Heart left ventricle (tissue), 13 donors: ENCODE results near the gene ABCB1.

Experiments used
- POLR2A ChIP-seq, 2 donors: fragments of 450-650 bp; IDR thresholded peaks; one replicate each; pipeline ENCODE4 v1.6.1; 2017; ENCODE audit warnings: antibody characterized with exemption in 2 of 2, mild to moderate bottlenecking in 2 of 2, moderate library complexity in 2 of 2
- TF ChIP-seq, protein P1 (sequence below), 12 donors: fragments of 200-600 bp; sonication (generic) in 4 of 12; IDR thresholded peaks; one replicate each; pipeline versions ENCODE4 v1.5.0 to v1.8.0; 2018 to 2022; ENCODE audit warnings: antibody characterized with exemption in 12 of 12, mild to moderate bottlenecking in 5 of 12
- donor health status: ischemic (EF 13 %, LVEDD 7.1; RV severe dilation, severe dysfunction).
- donor health status: DM: no; HTN: yes; CAD: no.
- donor health status: DM: no; HTN: no; CAD: no.
- donor health status: ischemic (EF 25% LVEDD 6.9; RV normal size, moderate dysfunction).
- donor health status: ischemic (EF 25% LVEDD 5.7; RV mildly dilated, moderate dysfunction).
- donor health status: ischemic (EF 35%, LVEDD 5.7; RV mildly dilated, moderate dysfunction).
- donor health status: nonischemic (EF 11% LVEDD 7.7; RV severe dilation, severe dysfunction).
- donor health status: DM: yes; HTN: yes; CAD: no.
- donor health status: PGD.
- donor health status: ischemic (EF 29% LVEDD 5.4; RV normal size, mild dysfunction).
- donor health status: nonischemic (EF 23%, LVEDD 6.1; RV moderate dilation, normal function).

- TF ChIP-seq, protein P1, sequence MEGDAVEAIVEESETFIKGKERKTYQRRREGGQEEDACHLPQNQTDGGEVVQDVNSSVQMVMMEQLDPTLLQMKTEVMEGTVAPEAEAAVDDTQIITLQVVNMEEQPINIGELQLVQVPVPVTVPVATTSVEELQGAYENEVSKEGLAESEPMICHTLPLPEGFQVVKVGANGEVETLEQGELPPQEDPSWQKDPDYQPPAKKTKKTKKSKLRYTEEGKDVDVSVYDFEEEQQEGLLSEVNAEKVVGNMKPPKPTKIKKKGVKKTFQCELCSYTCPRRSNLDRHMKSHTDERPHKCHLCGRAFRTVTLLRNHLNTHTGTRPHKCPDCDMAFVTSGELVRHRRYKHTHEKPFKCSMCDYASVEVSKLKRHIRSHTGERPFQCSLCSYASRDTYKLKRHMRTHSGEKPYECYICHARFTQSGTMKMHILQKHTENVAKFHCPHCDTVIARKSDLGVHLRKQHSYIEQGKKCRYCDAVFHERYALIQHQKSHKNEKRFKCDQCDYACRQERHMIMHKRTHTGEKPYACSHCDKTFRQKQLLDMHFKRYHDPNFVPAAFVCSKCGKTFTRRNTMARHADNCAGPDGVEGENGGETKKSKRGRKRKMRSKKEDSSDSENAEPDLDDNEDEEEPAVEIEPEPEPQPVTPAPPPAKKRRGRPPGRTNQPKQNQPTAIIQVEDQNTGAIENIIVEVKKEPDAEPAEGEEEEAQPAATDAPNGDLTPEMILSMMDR (IDR thresholded peaks at IDR 0.05) = no peak
- no peak for TF ChIP-seq POLR2A (IDR thresholded peaks at IDR 0.05)
Measured at GRCh38 chr7:87648316-87648715, 47.6 kb upstream of the ABCB1 start.
